GM21447 (cell line): ENCODE data around the gene CNTNAP5.

Experiments
- ATAC-seq: cut with Tn5 transposase; IDR thresholded peaks from one replicate; pipeline ENCODE4 v1.9.1; 2021; ENCODE audit not compliant: unreplicated experiment

Gene CNTNAP5

GRCh38 chr2:124149571-124149970 is 124.5 kb downstream of the CNTNAP5 start:
- ATAC-seq: no peak

- ATAC-seq: no peak
These were observed 126.6 kb downstream of the CNTNAP5 start for GRCh38 chr2:124151691-124152090.

- ATAC-seq: no peak
These were observed 128.6 kb downstream of the CNTNAP5 start for GRCh38 chr2:124153713-124154112.

GRCh38 chr2:124159166-124159565 is 134.1 kb downstream of the CNTNAP5 start:
- no peak for ATAC-seq

GRCh38 chr2:124161542-124161941 is 136.5 kb downstream of the CNTNAP5 start:
- no peak for ATAC-seq

- ATAC-seq: no peak
These were observed 137.2 kb downstream of the CNTNAP5 start for GRCh38 chr2:124162256-124162655.

GRCh38 chr2:124163840-124164239 is 138.8 kb downstream of the CNTNAP5 start:
- no peak for ATAC-seq

- ATAC-seq: no peak
These were observed 140.6 kb downstream of the CNTNAP5 start for GRCh38 chr2:124165698-124166097.

- no peak for ATAC-seq
These were observed 146.5 kb downstream of the CNTNAP5 start for GRCh38 chr2:124171472-124172063.

- ATAC-seq: no peak
These were observed 153.6 kb downstream of the CNTNAP5 start for GRCh38 chr2:124178719-124179118.

GRCh38 chr2:124180635-124181034 is 155.5 kb downstream of the CNTNAP5 start:
- ATAC-seq: no peak

GRCh38 chr2:124186801-124187200 is 161.7 kb downstream of the CNTNAP5 start:
- no peak for ATAC-seq

GRCh38 chr2:124187948-124188347 is 162.9 kb downstream of the CNTNAP5 start:
- no peak for ATAC-seq

GRCh38 chr2:124193706-124194105 is 168.6 kb downstream of the CNTNAP5 start:
- ATAC-seq: no peak

GRCh38 chr2:124201713-124202112 is 176.6 kb downstream of the CNTNAP5 start:
- ATAC-seq: no peak

GRCh38 chr2:124209441-124209840 is 184.4 kb downstream of the CNTNAP5 start:
- ATAC-seq: no peak

- ATAC-seq: no peak
These were observed 186.4 kb downstream of the CNTNAP5 start for GRCh38 chr2:124211461-124211860.

GRCh38 chr2:124213977-124214587 is 189.0 kb downstream of the CNTNAP5 start:
- ATAC-seq: no peak

- ATAC-seq: no peak
These were observed 221.1 kb downstream of the CNTNAP5 start for GRCh38 chr2:124246170-124246569.

GRCh38 chr2:124248386-124248785 is 223.3 kb downstream of the CNTNAP5 start:
- ATAC-seq: no peak

GRCh38 chr2:124250433-124250832 is 225.3 kb downstream of the CNTNAP5 start:
- ATAC-seq: no peak

GRCh38 chr2:124254621-124255020 is 229.5 kb downstream of the CNTNAP5 start:
- no peak for ATAC-seq

GRCh38 chr2:124257120-124257519 is 232.0 kb downstream of the CNTNAP5 start:
- ATAC-seq: no peak
